ENCODE data around the gene P4HB.

P4HB gene

GRCh38 chr17:81824595-81824994 is 35.7 kb downstream of the P4HB start:
- no peak for DNase-seq

- DNase-seq = no peak
These were observed 36.4 kb downstream of the P4HB start for GRCh38 chr17:81823820-81824550.

- DNase-seq = no peak
These were observed 37.1 kb downstream of the P4HB start for GRCh38 chr17:81822996-81823819.

GRCh38 chr17:81822312-81822637 is 38.1 kb downstream of the P4HB start:
- no peak for DNase-seq

GRCh38 chr17:81821603-81822311 is 38.6 kb downstream of the P4HB start:
- DNase-seq = no peak

- no peak for DNase-seq
These were observed 39.2 kb downstream of the P4HB start for GRCh38 chr17:81821147-81821546.

GRCh38 chr17:81819708-81820107 is 40.6 kb downstream of the P4HB start:
- DNase-seq = no peak

- DNase-seq = no peak
These were observed 42.6 kb downstream of the P4HB start for GRCh38 chr17:81817758-81818147.

GRCh38 chr17:81815646-81815986 is 44.7 kb downstream of the P4HB start:
- no peak for DNase-seq

GRCh38 chr17:81814748-81815645 is 45.3 kb downstream of the P4HB start:
- DNase-seq = no peak

GRCh38 chr17:81813861-81814683 is 46.3 kb downstream of the P4HB start:
- no peak for DNase-seq

- DNase-seq = no peak
These were observed 47.0 kb downstream of the P4HB start for GRCh38 chr17:81813371-81813684.

- DNase-seq = no peak
These were observed 47.6 kb downstream of the P4HB start for GRCh38 chr17:81812571-81813370.

- DNase-seq = no peak
These were observed 48.4 kb downstream of the P4HB start for GRCh38 chr17:81811705-81812570.

GRCh38 chr17:81810892-81811704 is 49.2 kb downstream of the P4HB start:
- no peak for DNase-seq

- DNase-seq = no peak
These were observed 49.9 kb downstream of the P4HB start for GRCh38 chr17:81810476-81810875.

GRCh38 chr17:81809556-81809998 is 50.8 kb downstream of the P4HB start:
- no peak for DNase-seq

- no peak for DNase-seq
These were observed 51.4 kb downstream of the P4HB start for GRCh38 chr17:81808778-81809555.

Data from activated CD4-positive, CD25-positive, alpha-beta regulatory T cell treated with anti-CD3 and anti-CD28 coated beads, Interleukin-2, amount 50 U/mL, for 72 hours (primary cell).